Keratinocyte (primary cell): ENCODE results near the gene ZNF396. TPM values are rescaled to one million over a fixed set of nuclear protein-coding genes. Genes with fewer than 3 reads are reported as not detected.
A peak's percentile ranks its signal among the peaks of the same experiment; 100 is the strongest.

Source experiments
- DNase-seq: peaks from one replicate; pipeline ENCODE4 v3.0.0-alpha.2; 2011; ENCODE audit warnings: low read depth, missing footprints, low spot score
- FAIRE-seq: peaks from 2 replicates; lab custom pipeline; 2011; peaks lifted over from hg19 to GRCh38; lab: Jason Lieb, UNC
- H2AFZ ChIP-seq: 2 replicates; pipeline ENCODE4 v1.6.0; 2012; ENCODE audit warnings: low read length, control low read depth, inconsistent platforms; ENCODE audit not compliant: control insufficient read depth
- H3K27ac ChIP-seq: 2 replicates; pipeline ENCODE4 v1.5.1; 2011; ENCODE audit warnings: low read length; ENCODE audit not compliant: control insufficient read depth, insufficient read depth
- H3K27me3 ChIP-seq: 3 replicates; pipeline ENCODE4 v1.6.0; 2011; ENCODE audit warnings: low read length; ENCODE audit not compliant: control insufficient read depth, insufficient read depth; ENCODE audit errors: extremely low read depth
- H3K36me3 ChIP-seq, 2 experiments: 2 replicates in 1 of 2; 3 replicates in 1 of 2; pipeline ENCODE4 v1.5.1; 2011; ENCODE audit warnings: low read length in 2 of 2, mild to moderate bottlenecking in 1 of 2; ENCODE audit not compliant: control insufficient read depth in 2 of 2, insufficient read depth in 2 of 2; ENCODE audit errors: extremely low read depth in 1 of 2
- H3K4me1 ChIP-seq: 3 replicates; pipeline ENCODE4 v1.5.1; 2011; ENCODE audit warnings: low read length; ENCODE audit not compliant: control insufficient read depth, insufficient read depth; ENCODE audit errors: extremely low read depth
- H3K4me2 ChIP-seq: 3 replicates; pipeline ENCODE4 v1.6.0; 2011; ENCODE audit warnings: low read depth, low read length; ENCODE audit not compliant: control insufficient read depth, insufficient read depth; ENCODE audit errors: extremely low read depth
- H3K4me3 ChIP-seq, 3 experiments: fragments of 200-600 bp in 1 of 3; sonication (generic) in 1 of 3; 2 replicates in 2 of 3; 3 replicates in 1 of 3; pipeline ENCODE4 v1.5.1; 2011 to 2016; ENCODE audit warnings: low read length in 3 of 3, mild to moderate bottlenecking in 3 of 3, control low read depth in 2 of 3, inconsistent platforms in 1 of 3, low read depth in 1 of 3, mixed read lengths in 1 of 3, mixed run types in 1 of 3, moderate library complexity in 1 of 3; ENCODE audit not compliant: control insufficient read depth in 2 of 3, insufficient read depth in 2 of 3; ENCODE audit errors: extremely low read depth in 1 of 3
- H3K79me2 ChIP-seq: 2 replicates; pipeline ENCODE4 v1.6.0; 2012; ENCODE audit warnings: low read length; ENCODE audit not compliant: control insufficient read depth, insufficient read depth
- H3K9ac ChIP-seq: 3 replicates; pipeline ENCODE4 v1.6.0; 2011; ENCODE audit warnings: low read length; ENCODE audit not compliant: control insufficient read depth, insufficient read depth; ENCODE audit errors: extremely low read depth
- H3K9me1 ChIP-seq: 3 replicates; pipeline ENCODE4 v1.6.0; 2011; ENCODE audit warnings: low read length; ENCODE audit not compliant: control insufficient read depth, insufficient read depth; ENCODE audit errors: extremely low read depth
- H3K9me3 ChIP-seq: 2 replicates; pipeline ENCODE4 v1.5.1; 2012; ENCODE audit warnings: low read depth, low read length; ENCODE audit not compliant: control insufficient read depth
- H4K20me1 ChIP-seq: 3 replicates; pipeline ENCODE4 v1.6.0; 2011; ENCODE audit warnings: low read length; ENCODE audit not compliant: control insufficient read depth, insufficient read depth; ENCODE audit errors: extremely low read depth
- CTCF ChIP-seq, 3 experiments: IDR thresholded peaks in 1 of 3; conservative IDR thresholded peaks in 1 of 3; optimal IDR thresholded peaks in 1 of 3; 2 replicates in 2 of 3; 3 replicates in 1 of 3; pipeline versions ENCODE3 to v1.5.1; 2011; ENCODE audit warnings: low read length in 3 of 3, mild to moderate bottlenecking in 3 of 3, moderate library complexity in 2 of 3, control low read depth in 1 of 3, inconsistent platforms in 1 of 3; ENCODE audit not compliant: insufficient read depth in 2 of 3; ENCODE audit errors: extremely low read depth in 1 of 3
- EZH2 ChIP-seq: IDR thresholded peaks from one replicate; pipeline ENCODE4 v1.6.1; 2012; ENCODE audit warnings: inconsistent platforms, mild to moderate bottlenecking, low read length, moderate library complexity
- dilution Hi-C: fragments of 300-500 bp; cut with MboI; formaldehyde crosslinking; loops from one replicate; pipeline ENCODE4 v1.7.0; 2020; ENCODE audit warnings: low sequenced_read_pairs; ENCODE audit not compliant: extremely low pct_ligation_motif_present
- polyA plus RNA-seq, 5 experiments: library from polyadenylated mRNA; depleted of rRNA in 3 of 5; stranded (reverse) in 3 of 5; stranded (forward) in 1 of 5; unstranded in 1 of 5; fragments of >200 nt; gene quantifications; 1 replicate in 1 of 5; 2 replicates in 3 of 5; 3 replicates in 1 of 5; pipeline versions ENCODE4 v1.2.1 to v1.2.3, GENCODE V29; 2011 to 2012; ENCODE audit warnings: missing spikeins in 2 of 5, low read depth in 1 of 5, low replicate concordance in 1 of 5

Gene ZNF396
- polyA plus RNA-seq, 1 donor (not counting 4 experiments of a cell fraction or from before 2014, with no cell fraction given), result 0.49 TPM

- H3K9me1 ChIP-seq, result no peaks in the 10 kb centered on the region
- FAIRE-seq (no peak), DNase-seq (no peak)
- H3K27ac ChIP-seq, result no peak overlapping the region
- no peak overlapping the region for H3K9ac ChIP-seq
- no peaks in the 10 kb centered on the region for H3K79me2 ChIP-seq
- no peaks in the 10 kb centered on the region for H3K9me3 ChIP-seq
- H3K27me3 ChIP-seq, result peaks cover 4% of the 10 kb centered on the region
- no peak for TF ChIP-seq EZH2
- TF ChIP-seq CTCF (optimal IDR thresholded peaks at IDR 0.05 in 1 of 3, IDR thresholded peaks at IDR 0.05 in 1 of 3, conservative IDR thresholded peaks at IDR 0.05 in 1 of 3; ENCODE audit: extremely low read depth in 1 of 3, insufficient read depth in 2 of 3, low read length in 3 of 3), result no peak
- H3K4me2 ChIP-seq, result no peak overlapping the region
- H3K4me3 ChIP-seq, result no peak overlapping the region
- H2AFZ ChIP-seq, result no peak overlapping the region
- no peaks in the 10 kb centered on the region for H3K36me3 ChIP-seq
- H4K20me1 ChIP-seq, result no peaks in the 10 kb centered on the region
- H3K4me1 ChIP-seq, result no peaks in the 10 kb centered on the region
- dilution Hi-C loops, result no loop called here
Measured at GRCh38 chr18:35361570-35362321, 15.4 kb downstream of the ZNF396 start.

GRCh38 chr18:35355140-35355618 is 22.0 kb downstream of the ZNF396 start:
- H3K9me3 ChIP-seq, result peaks cover 4% of the 10 kb centered on the region
- peak; percentile 75 to 78 (median 77) for TF ChIP-seq CTCF (optimal IDR thresholded peaks at IDR 0.05 in 1 of 3, IDR thresholded peaks at IDR 0.05 in 1 of 3, conservative IDR thresholded peaks at IDR 0.05 in 1 of 3; ENCODE audit: extremely low read depth in 1 of 3, insufficient read depth in 2 of 3, low read length in 3 of 3)
- no peak for TF ChIP-seq EZH2
- H3K9ac ChIP-seq, result no peak overlapping the region
- no peaks in the 10 kb centered on the region for H3K36me3 ChIP-seq
- no peaks in the 10 kb centered on the region for H4K20me1 ChIP-seq
- H2AFZ ChIP-seq, result no peak overlapping the region
- no peaks in the 10 kb centered on the region for H3K79me2 ChIP-seq
- no peaks in the 10 kb centered on the region for H3K9me1 ChIP-seq
- FAIRE-seq (peak; percentile 32), DNase-seq (no peak)
- no peaks in the 10 kb centered on the region for H3K27me3 ChIP-seq
- H3K4me2 ChIP-seq, result no peak overlapping the region
- dilution Hi-C loops, result no loop called here
- no peak overlapping the region for H3K4me3 ChIP-seq
- no peaks in the 10 kb centered on the region for H3K4me1 ChIP-seq
- no peak overlapping the region for H3K27ac ChIP-seq
